GM21717 (cell line): ENCODE results near the gene RPH3AL.

ENCODE experiments used
- ATAC-seq: cut with Tn5 transposase; IDR thresholded peaks from one replicate; pipeline ENCODE4 v1.9.1; 2021; ENCODE audit warnings: mild to moderate bottlenecking, moderate library complexity; ENCODE audit not compliant: unreplicated experiment

Gene RPH3AL

GRCh38 chr17:352421-353212 is at the start of gene RPH3AL:
Gene RPH3AL, minus strand, starts transcription at chr17:352807. Its CDS starts 25,264 bp downstream, at chr17:327543.
- no peak for ATAC-seq

GRCh38 chr17:400257-400656 is 47.6 kb upstream of the RPH3AL start:
- ATAC-seq = no peak

GRCh38 chr17:396788-397187 is 44.2 kb upstream of the RPH3AL start:
- no peak for ATAC-seq

GRCh38 chr17:395974-396373 is 43.4 kb upstream of the RPH3AL start:
- ATAC-seq = no peak

- ATAC-seq = no peak
These were observed 42.6 kb upstream of the RPH3AL start for GRCh38 chr17:395179-395578.

- no peak for ATAC-seq
These were observed 42.1 kb upstream of the RPH3AL start for GRCh38 chr17:394718-395095.

GRCh38 chr17:393806-394717 is 41.5 kb upstream of the RPH3AL start:
- ATAC-seq = no peak

- no peak for ATAC-seq
These were observed 39.2 kb upstream of the RPH3AL start for GRCh38 chr17:391850-392249.

GRCh38 chr17:390025-390424 is 37.4 kb upstream of the RPH3AL start:
- ATAC-seq = no peak

GRCh38 chr17:388087-388486 is 35.5 kb upstream of the RPH3AL start:
- ATAC-seq = no peak

- ATAC-seq = no peak
These were observed 33.7 kb upstream of the RPH3AL start for GRCh38 chr17:386141-386876.

- ATAC-seq = no peak
These were observed 33.2 kb upstream of the RPH3AL start for GRCh38 chr17:385836-386140.

GRCh38 chr17:385178-385835 is 32.7 kb upstream of the RPH3AL start:
- no peak for ATAC-seq

- ATAC-seq = no peak
These were observed 32.1 kb upstream of the RPH3AL start for GRCh38 chr17:384622-385177.

GRCh38 chr17:383771-384621 is 31.4 kb upstream of the RPH3AL start:
- no peak for ATAC-seq

GRCh38 chr17:382644-383533 is 30.3 kb upstream of the RPH3AL start:
- ATAC-seq = no peak

- ATAC-seq = no peak
These were observed 29.5 kb upstream of the RPH3AL start for GRCh38 chr17:381941-382643.

GRCh38 chr17:381516-381915 is 28.9 kb upstream of the RPH3AL start:
- ATAC-seq = no peak
